Amniotic stem cell (primary cell): ENCODE measurements around the gene TTR.

ENCODE experiments used
- DNase-seq: peaks from one replicate; lab custom pipeline; 2025; lab: John Stamatoyannopoulos, UW

The TTR gene

DNA sequence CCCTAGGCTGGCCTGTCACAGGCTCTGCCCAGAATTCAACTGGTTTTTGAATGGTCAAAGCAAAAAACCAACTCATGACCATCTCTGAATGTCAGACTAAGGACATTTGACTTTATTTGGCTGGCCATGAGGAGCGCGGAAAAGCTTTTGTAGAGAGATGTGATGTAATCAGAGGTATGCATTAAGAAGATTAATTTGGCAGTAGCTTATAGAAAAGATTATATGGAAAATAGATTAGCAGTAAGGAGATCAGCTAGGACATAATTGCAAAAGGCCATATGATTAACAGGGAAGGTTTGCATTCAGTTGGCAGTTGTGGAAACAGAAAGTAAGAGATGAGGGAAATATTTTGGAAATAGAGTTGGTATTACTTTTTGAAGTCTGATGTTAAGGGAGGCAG, 12.3 kb upstream of the TTR start:
- no peak for DNase-seq

DNA sequence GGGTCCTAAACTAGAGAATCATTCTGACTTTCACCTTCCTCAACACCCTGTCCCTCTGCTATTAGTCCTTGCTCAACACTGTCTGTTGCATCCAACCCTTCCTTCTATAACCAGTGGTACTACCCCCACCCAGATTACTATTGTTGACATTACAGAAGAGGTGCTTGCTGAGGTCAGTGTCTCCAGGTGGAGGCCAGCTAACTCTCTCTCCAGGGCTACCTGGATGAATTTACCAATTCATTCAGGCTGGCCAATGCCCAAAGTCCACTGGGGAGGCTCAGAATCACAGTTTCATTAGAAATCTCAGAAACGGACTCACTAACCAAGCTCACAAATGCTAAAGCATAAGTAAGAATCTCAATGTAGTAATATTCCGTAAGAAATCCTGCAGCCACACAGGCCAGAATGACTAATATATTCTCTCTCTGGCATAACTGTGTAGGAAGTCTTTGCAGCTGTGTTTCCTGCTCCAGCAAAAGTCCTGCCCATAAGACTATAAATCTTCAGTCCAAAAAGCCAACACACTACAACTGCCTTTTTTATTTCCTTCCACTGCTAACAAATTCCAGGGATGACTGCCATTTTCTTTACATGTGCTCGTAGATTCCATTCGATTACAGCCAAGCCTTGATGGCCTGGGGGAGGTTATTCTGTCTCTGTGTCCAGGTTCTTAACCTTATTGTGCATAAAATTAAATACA, 10.0 kb upstream of the TTR start:
- no peak for DNase-seq

DNA sequence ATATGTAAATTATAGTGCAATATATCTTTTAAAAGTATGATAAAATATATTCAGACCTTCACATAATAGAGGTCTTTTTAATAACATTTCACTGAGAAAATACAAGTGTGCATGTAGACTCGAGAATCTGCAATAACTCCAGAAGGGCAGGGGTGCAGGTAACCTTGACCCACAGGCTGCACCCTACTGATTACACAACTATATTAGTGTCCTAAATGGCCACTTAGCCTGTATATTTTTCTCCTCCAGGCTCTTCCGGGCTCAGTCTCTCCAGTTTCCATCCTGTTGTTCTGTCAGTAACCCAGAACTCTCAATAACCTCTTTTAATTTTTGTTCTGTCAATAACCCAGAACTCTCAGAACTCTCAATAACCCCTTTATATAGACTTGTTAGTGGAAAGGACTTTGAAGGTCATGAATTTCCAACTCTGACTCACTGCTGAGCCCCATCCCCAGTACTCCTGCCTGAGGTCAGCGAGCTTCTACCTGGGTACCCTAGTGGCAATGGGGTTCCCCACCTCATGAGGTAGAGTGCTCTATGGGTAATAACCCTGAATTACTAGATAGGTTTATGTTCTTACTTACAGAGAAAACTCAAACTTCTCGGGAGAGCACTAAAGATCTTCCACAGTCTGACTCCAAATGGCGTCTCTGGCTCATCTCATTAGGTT, 8.4 kb upstream of the TTR start:
- DNase-seq: no peak

DNA sequence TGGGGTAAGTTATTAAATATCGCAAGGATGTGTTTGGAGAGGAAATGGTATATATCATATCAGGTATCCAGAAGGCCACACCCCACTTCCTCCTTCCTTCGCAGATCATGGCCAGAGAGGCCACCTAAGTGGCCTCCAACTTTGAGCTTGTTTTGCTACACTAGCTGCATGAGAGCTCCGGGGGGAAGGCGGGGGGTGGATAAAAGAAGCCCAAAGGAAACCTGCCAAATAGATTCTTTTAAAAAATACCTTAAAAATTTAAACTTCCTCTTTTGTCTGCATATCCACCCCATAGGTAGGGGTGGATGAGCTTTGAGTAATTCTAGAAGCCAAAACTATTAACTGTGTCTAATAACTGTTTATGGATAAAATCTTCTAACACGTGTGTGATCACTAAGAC, 5.7 kb upstream of the TTR start:
- no peak for DNase-seq

GRCh38 chr18:31586616-31587015, 5.1 kb upstream of the TTR start:
- no peak for DNase-seq

GRCh38 chr18:31587529-31587928, 4.1 kb upstream of the TTR start:
- no peak for DNase-seq

GRCh38 chr18:31590570-31590969, 1.1 kb upstream of the TTR start:
- DNase-seq: no peak

DNA sequence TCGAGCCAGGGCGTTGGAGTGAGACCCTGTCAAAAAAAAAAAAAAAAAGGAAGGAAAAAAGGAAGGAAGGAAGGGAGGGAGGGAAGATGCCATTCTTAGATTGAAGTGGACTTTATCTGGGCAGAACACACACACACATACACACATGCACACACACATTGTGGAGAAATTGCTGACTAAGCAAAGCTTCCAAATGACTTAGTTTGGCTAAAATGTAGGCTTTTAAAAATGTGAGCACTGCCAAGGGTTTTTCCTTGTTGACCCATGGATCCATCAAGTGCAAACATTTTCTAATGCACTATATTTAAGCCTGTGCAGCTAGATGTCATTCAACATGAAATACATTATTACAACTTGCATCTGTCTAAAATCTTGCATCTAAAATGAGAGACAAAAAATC, 564 bp upstream of the TTR start:
- no peak for DNase-seq

DNA sequence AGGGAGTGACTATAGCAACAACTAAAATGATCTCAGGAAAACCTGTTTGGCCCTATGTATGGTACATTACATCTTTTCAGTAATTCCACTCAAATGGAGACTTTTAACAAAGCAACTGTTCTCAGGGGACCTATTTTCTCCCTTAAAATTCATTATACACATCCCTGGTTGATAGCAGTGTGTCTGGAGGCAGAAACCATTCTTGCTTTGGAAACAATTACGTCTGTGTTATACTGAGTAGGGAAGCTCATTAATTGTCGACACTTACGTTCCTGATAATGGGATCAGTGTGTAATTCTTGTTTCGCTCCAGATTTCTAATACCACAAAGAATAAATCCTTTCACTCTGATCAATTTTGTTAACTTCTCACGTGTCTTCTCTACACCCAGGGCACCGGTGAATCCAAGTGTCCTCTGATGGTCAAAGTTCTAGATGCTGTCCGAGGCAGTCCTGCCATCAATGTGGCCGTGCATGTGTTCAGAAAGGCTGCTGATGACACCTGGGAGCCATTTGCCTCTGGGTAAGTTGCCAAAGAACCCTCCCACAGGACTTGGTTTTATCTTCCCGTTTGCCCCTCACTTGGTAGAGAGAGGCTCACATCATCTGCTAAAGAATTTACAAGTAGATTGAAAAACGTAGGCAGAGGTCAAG, 955 bp downstream of the TTR start:
- DNase-seq: no peak

DNA sequence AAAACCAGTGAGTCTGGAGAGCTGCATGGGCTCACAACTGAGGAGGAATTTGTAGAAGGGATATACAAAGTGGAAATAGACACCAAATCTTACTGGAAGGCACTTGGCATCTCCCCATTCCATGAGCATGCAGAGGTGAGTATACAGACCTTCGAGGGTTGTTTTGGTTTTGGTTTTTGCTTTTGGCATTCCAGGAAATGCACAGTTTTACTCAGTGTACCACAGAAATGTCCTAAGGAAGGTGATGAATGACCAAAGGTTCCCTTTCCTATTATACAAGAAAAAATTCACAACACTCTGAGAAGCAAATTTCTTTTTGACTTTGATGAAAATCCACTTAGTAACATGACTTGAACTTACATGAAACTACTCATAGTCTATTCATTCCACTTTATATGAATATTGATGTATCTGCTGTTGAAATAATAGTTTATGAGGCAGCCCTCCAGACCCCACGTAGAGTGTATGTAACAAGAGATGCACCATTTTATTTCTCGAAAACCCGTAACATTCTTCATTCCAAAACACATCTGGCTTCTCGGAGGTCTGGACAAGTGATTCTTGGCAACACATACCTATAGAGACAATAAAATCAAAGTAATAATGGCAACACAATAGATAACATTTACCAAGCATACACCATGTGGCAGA, 3.6 kb downstream of the TTR start:
- no peak for DNase-seq

DNA sequence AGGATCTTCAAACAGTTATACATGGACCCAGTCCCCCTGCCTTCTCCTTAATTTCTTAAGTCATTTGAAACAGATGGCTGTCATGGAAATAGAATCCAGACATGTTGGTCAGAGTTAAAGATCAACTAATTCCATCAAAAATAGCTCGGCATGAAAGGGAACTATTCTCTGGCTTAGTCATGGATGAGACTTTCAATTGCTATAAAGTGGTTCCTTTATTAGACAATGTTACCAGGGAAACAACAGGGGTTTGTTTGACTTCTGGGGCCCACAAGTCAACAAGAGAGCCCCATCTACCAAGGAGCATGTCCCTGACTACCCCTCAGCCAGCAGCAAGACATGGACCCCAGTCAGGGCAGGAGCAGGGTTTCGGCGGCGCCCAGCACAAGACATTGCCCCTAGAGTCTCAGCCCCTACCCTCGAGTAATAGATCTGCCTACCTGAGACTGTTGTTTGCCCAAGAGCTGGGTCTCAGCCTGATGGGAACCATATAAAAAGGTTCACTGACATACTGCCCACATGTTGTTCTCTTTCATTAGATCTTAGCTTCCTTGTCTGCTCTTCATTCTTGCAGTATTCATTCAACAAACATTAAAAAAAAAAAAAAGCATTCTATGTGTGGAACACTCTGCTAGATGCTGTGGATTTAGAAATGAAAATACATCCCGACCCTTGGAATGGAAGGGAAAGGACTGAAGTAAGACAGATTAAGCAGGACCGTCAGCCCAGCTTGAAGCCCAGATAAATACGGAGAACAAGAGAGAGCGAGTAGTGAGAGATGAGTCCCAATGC, 4.6 kb downstream of the TTR start:
- DNase-seq: no peak

DNA sequence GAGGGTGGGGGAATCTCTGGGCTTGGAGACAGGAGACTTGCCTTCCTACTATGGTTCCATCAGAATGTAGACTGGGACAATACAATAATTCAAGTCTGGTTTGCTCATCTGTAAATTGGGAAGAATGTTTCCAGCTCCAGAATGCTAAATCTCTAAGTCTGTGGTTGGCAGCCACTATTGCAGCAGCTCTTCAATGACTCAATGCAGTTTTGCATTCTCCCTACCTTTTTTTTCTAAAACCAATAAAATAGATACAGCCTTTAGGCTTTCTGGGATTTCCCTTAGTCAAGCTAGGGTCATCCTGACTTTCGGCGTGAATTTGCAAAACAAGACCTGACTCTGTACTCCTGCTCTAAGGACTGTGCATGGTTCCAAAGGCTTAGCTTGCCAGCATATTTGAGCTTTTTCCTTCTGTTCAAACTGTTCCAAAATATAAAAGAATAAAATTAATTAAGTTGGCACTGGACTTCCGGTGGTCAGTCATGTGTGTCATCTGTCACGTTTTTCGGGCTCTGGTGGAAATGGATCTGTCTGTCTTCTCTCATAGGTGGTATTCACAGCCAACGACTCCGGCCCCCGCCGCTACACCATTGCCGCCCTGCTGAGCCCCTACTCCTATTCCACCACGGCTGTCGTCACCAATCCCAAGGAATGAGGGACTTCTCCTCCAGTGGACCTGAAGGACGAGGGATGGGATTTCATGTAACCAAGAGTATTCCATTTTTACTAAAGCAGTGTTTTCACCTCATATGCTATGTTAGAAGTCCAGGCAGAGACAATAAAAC, 6.5 kb downstream of the TTR start:
- DNase-seq: no peak

- no peak for DNase-seq
Measured at GRCh38 chr18:31603315-31603714, 11.6 kb downstream of the TTR start.

- no peak for DNase-seq
Measured at GRCh38 chr18:31606265-31606664, 14.6 kb downstream of the TTR start.

DNA sequence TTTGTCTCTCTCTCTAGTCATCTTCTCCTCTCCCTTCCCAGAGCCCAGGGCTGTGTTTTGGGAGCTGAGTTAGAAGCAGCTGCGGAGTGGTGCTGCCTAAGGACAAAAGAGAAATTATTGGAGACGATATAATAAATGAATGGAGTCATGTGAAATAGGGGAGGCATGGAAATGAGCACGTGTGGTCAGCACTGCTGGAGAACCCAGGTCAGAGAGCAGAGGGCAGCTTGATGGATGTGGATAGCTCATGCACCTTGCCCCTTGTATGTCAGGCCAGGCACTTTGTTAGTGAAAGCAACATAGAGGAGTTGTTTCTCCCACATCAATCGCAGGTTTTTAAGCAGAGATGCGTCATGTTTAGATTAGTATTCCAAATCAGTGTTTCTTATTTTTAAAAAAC, 15.7 kb downstream of the TTR start:
- no peak for DNase-seq

- DNase-seq: no peak
Measured at GRCh38 chr18:31609886-31610285, 18.2 kb downstream of the TTR start.

- no peak for DNase-seq
Measured at GRCh38 chr18:31610286-31611205, 18.9 kb downstream of the TTR start.

- DNase-seq: no peak
Measured at GRCh38 chr18:31611511-31611910, 19.8 kb downstream of the TTR start.

DNA sequence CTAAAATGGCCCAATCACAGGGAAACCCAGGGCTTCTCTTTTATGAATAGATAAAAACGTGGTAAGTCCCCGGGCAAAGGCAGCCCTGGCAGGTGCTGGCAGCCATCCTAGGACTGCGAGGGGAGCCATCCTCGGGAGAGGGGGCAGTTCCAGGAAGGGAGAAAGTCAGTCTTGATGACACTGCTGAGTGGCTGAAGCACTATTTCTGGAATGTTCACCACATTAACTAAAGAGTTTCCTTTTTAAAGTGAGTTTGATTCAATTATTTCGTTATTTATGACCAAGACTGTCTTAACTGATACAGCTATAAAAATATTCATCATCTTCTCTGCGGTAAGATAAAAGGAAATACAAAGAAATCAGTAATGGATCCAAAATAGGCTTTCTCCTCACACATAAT, 20.4 kb downstream of the TTR start:
- no peak for DNase-seq

DNA sequence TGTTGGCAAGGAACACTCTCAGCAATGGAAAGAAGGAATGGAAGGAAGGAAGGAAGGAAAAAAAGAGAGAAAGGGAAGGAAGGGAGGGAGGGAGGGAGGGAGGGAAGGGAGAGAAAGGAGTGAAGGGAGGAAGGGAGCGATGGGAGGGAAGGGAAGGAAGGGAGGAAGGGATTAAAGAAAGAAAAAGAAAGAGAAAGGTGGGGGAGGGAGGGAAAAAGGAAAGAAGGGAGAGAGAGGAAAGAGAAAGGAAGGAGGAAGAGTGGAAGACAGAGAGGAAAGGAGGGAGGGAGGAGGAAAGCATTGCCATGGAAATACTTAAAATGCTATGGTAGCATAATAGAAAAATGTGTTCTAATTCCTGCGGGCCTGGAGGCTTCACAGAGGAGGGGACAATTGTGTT, 22.4 kb downstream of the TTR start:
- DNase-seq: no peak
